WERI-Rb-1 (cell line): ENCODE data around the gene ACVRL1.
"Not testable (repeated sequence)": the region's sequence is repeated elsewhere in the genome, so short reads cannot be mapped to it uniquely, and the experiment has no call there.

Experiments
- DNase-seq: peaks from one replicate; pipeline ENCODE4 v3.0.0-alpha.2; 2020
- H3K27ac ChIP-seq: fragments of 250-450 bp; sonication (Bioruptor Pico); 2 replicates; pipeline ENCODE4 v1.5.1; 2020; ENCODE audit warnings: mild to moderate bottlenecking, moderate library complexity
- H3K27me3 ChIP-seq: fragments of 250-450 bp; sonication (Bioruptor Pico); 2 replicates; pipeline ENCODE4 v1.5.1; 2021; ENCODE audit warnings: mild to moderate bottlenecking, low read depth, moderate library complexity; ENCODE audit not compliant: insufficient read depth, severe bottlenecking
- H3K36me3 ChIP-seq: fragments of 250-450 bp; sonication (Bioruptor Pico); 2 replicates; pipeline ENCODE4 v1.5.1; 2020; ENCODE audit warnings: mild to moderate bottlenecking, moderate library complexity
- H3K4me3 ChIP-seq: 2 replicates; pipeline ENCODE4 v1.5.1; 2011; ENCODE audit warnings: low read depth, mild to moderate bottlenecking, control low read depth, low read length
- H3K9me3 ChIP-seq: fragments of 250-450 bp; sonication (Bioruptor Pico); 2 replicates; pipeline ENCODE4 v1.5.1; 2021; ENCODE audit warnings: mild to moderate bottlenecking, moderate library complexity; ENCODE audit not compliant: severe bottlenecking
- TF ChIP-seq, protein P1 (sequence below): IDR thresholded peaks from 2 replicates; pipeline ENCODE4 v1.5.1; 2011; ENCODE audit warnings: low read depth, mild to moderate bottlenecking, control low read depth, inconsistent platforms, low read length

Gene ACVRL1

DNA sequence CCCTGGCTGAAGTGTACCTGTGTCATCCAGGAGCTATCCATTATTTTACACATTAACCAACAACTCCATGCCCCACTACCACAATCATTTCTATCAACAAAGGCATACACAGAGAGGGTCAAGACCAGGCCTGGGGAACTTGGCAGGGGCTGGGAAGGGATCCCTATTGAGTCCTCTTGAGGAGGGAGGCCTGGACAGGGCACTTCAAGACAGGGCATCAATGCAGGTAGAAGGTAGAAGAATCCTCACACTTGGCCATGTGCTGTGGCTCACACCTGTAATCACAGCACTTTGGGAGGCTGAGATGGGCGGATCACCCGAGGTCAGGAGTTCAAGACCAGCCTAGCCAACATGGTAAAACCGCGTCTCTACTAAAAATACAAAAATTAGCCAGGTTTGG, 32.8 kb upstream of the ACVRL1 start:
- peak overlapping the region; percentile 79 for H3K27ac ChIP-seq
- H3K36me3 ChIP-seq = no peaks in the 10 kb centered on the region
- DNase-seq = peak; percentile 9
- TF ChIP-seq, protein P1, sequence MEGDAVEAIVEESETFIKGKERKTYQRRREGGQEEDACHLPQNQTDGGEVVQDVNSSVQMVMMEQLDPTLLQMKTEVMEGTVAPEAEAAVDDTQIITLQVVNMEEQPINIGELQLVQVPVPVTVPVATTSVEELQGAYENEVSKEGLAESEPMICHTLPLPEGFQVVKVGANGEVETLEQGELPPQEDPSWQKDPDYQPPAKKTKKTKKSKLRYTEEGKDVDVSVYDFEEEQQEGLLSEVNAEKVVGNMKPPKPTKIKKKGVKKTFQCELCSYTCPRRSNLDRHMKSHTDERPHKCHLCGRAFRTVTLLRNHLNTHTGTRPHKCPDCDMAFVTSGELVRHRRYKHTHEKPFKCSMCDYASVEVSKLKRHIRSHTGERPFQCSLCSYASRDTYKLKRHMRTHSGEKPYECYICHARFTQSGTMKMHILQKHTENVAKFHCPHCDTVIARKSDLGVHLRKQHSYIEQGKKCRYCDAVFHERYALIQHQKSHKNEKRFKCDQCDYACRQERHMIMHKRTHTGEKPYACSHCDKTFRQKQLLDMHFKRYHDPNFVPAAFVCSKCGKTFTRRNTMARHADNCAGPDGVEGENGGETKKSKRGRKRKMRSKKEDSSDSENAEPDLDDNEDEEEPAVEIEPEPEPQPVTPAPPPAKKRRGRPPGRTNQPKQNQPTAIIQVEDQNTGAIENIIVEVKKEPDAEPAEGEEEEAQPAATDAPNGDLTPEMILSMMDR = no peak
- H3K4me3 ChIP-seq = no peak overlapping the region
- H3K9me3 ChIP-seq = no peaks in the 10 kb centered on the region
- no peaks in the 10 kb centered on the region for H3K27me3 ChIP-seq

DNA sequence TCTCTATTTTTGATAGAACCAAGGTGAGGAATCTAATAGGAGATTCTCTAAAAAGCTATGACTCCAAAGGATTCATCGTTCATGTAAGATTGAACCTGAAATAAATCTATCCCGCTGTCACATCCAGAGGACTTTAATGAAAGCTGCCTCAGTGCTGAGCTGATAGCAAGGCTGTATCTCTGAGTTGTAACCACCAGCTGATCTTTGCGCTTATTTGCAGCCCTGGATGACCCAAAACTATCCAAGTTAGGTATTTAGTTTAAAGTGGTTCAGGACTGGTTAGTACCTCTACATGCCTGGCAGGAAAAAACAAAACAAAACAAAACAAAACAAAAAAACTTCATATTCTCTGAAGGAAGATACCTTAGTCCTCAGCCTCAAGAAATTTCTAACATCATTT, 28.2 kb upstream of the ACVRL1 start:
- peaks cover 4% of the 10 kb centered on the region for H3K9me3 ChIP-seq
- no peaks in the 10 kb centered on the region for H3K27me3 ChIP-seq
- no peak for DNase-seq
- H3K36me3 ChIP-seq = no peaks in the 10 kb centered on the region
- TF ChIP-seq, protein P1 = no peak
- H3K4me3 ChIP-seq = no peak overlapping the region
- H3K27ac ChIP-seq = no peak overlapping the region

DNA sequence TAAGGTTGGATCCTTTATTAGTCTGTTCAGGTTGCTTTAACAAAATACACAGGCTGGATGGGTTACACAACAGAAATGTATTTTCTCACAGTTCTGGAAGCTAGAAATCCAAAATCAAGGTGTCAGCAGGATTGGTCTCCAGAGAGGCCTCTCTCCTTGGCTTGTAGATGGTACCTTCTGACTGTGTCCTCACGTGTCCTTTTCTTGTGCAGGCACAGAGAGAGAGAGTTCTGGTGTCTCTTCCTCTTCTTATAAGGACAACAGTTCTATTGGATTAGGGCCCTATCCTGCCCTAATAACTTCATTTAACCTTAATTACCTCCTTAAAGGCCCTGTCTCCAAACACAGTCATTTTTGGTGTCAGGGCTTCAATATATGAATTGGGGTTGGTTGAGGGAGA, 24.0 kb upstream of the ACVRL1 start:
- Histone ChIP-seq H3K36me3 (no peaks in the 10 kb centered on the region), H3K9me3 (peaks cover 11% of the 10 kb centered on the region), H3K4me3 (no peak overlapping the region), H3K27me3 (no peaks in the 10 kb centered on the region), H3K27ac (no peak overlapping the region)
- TF ChIP-seq, protein P1 = no peak
- DNase-seq = no peak

DNA sequence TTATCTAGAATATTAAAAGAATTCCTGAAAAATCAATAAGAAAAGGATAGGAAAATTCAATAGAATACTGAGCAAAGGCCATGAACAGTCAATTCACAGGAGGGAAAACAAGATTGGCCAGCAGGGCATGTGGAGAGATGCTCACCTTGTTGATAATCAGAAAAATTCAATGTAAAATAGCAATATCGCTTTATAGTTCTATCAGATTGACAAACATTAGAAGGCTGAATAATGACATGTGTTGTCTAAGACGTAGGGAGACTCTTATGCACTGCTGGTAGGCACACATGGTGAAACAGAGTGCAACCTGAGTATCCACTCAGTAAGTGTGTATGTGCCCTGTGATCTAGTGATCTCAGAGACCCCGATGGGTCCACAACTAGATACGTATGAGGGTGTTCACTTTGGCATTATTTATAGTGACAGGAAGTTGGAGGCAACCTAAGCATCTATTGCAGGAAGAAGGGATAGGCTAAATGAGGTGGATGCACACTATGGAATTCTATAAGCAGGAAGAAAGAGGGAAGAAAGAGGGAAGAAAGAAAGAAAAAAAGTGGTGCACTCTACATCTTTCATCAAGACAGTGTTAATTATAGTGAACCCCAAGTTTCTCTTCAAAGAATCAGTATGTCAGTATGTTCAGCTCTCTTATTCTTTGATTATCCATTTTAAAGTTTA, 23.2 kb upstream of the ACVRL1 start:
- no peak for DNase-seq
- peak overlapping the region; percentile 20; the same call in 1 of the 2 replicates for H3K27ac ChIP-seq
- no peak overlapping the region for H3K4me3 ChIP-seq
- H3K36me3 ChIP-seq = no peaks in the 10 kb centered on the region
- no peaks in the 10 kb centered on the region for H3K27me3 ChIP-seq
- TF ChIP-seq, protein P1 = no peak
- H3K9me3 ChIP-seq = peaks cover 11% of the 10 kb centered on the region

DNA sequence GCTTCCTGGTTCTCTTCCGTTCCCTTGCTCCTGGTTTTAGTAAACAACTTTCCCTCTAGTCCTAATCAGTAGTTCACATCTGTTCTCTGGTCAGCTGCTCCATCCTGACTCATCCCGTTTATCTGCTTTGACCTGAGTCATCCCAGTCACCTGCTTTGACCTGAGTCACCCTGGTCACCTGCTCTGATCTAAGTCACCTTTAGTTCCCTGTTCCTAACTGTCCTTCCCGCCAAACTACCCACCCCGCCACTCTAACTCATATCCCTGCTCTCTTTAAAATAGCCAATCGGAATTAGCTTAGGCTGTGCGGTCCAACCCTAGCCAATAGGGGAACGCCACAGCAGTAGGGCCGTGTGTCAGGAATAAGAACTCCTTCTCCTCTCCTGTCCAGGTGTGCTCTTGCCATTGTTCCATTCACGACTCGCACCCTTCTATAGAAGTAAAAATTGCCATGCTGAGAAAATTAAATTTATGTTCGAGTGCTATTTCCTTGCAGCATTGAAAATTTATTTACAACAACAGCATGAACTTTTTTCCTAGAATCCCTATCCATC, 22.6 kb upstream of the ACVRL1 start:
- Histone ChIP-seq H3K27me3 (no peaks in the 10 kb centered on the region), H3K36me3 (no peaks in the 10 kb centered on the region), H3K9me3 (peaks cover 11% of the 10 kb centered on the region), H3K27ac (peak overlapping the region; percentile 42), H3K4me3 (no peak overlapping the region)
- TF ChIP-seq, protein P1 = no peak
- peak; percentile 70 for DNase-seq

DNA sequence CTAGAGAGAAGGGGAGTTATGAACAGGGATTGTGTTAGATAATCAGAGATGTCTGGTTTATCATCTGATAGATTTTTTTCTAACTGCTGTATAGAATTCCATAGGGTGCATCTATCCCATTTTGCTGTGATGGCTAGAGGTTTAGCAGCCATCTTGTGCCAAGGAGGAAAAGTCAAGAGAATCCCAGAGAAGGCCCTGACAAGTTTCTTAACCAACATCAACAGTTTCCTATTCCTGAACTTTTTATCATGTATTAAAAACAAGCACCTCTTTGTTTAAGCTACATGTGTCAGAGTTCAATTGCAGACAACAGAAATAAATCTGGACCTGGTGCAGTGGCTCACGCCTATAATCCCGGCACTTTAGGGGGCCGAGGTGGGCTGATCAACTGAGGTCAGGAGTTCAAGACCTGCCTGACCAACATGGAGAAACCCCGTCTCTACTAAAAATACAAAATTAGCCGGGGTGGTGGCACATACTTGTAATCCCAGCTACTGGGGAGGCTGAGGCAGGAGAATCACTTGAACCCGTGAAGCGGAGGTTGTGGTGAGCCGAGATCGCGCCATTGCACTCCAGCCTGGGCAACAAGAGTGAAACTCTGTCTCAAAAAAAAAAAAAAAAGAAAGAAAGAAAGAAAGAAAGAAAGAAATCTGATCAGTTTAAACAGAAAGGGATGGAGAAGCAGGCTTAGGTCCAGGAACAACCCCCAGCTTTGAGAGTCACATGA, 21.8 kb upstream of the ACVRL1 start:
- not testable (repeated sequence) for H3K4me3 ChIP-seq, H3K36me3 ChIP-seq, DNase-seq, H3K27me3 ChIP-seq
- Histone ChIP-seq H3K9me3 (peaks cover 11% of the 10 kb centered on the region), H3K27ac (peak overlapping the region; percentile 42)
